GM12878 (cell line): Measurements from ENCODE around the gene RAB2B. TPM values are rescaled to one million over a fixed set of nuclear protein-coding genes. Genes with fewer than 3 reads are reported as not detected.
A peak's percentile ranks its signal among the peaks of the same experiment; 100 is the strongest.

Experiments
- BACH1 ChIP-seq: fragments of 450-650 bp; IDR thresholded peaks from 2 replicates; pipeline ENCODE4 v1.6.1; 2017; ENCODE audit warnings: mild to moderate bottlenecking, borderline replicate concordance
- CBX5 ChIP-seq: sonication (generic); IDR thresholded peaks from 2 replicates; pipeline ENCODE4 v1.6.1; 2016; ENCODE audit warnings: low read depth, moderate library complexity, mild to moderate bottlenecking, inconsistent platforms
- E2F4 ChIP-seq: IDR thresholded peaks from 2 replicates; pipeline ENCODE4 v1.6.1; 2012; ENCODE audit warnings: low read depth, low read length, improper control_type of control experiment
- EGR1 ChIP-seq, 2 experiments: IDR thresholded peaks; 1 replicate in 1 of 2; 2 replicates in 1 of 2; pipeline ENCODE4 v1.6.1; 2011 to 2012; ENCODE audit warnings: low read depth in 2 of 2, low read length in 2 of 2, borderline replicate concordance in 1 of 2, mild to moderate bottlenecking in 1 of 2, moderate library complexity in 1 of 2
- FOS ChIP-seq: IDR thresholded peaks from 3 replicates; pipeline ENCODE4 v1.6.1; 2011; ENCODE audit warnings: borderline replicate concordance; ENCODE audit not compliant: insufficient read length; ENCODE audit errors: extremely low read depth
- KAT2A ChIP-seq: conservative IDR thresholded peaks from 2 replicates; pipeline ENCODE4 v1.6.1; 2011; ENCODE audit warnings: low read depth, low read length; ENCODE audit not compliant: control insufficient read depth
- KLF5 ChIP-seq: fragments of 450-650 bp; IDR thresholded peaks from 2 replicates; pipeline ENCODE4 v1.6.1; 2014; ENCODE audit warnings: mild to moderate bottlenecking; ENCODE audit not compliant: partially characterized antibody
- NFYA ChIP-seq: IDR thresholded peaks from 2 replicates; pipeline ENCODE4 v1.6.1; 2011; ENCODE audit warnings: low read depth, mild to moderate bottlenecking, low read length, improper control_type of control experiment, borderline replicate concordance
- PAX8 ChIP-seq: fragments of 450-650 bp; IDR thresholded peaks from 2 replicates; pipeline ENCODE4 v1.6.1; 2017; ENCODE audit warnings: mild to moderate bottlenecking, moderate library complexity
- POLR2AphosphoS5 ChIP-seq: IDR thresholded peaks from 2 replicates; pipeline ENCODE4 v1.6.1; 2011; ENCODE audit warnings: mild to moderate bottlenecking, low read length, inconsistent platforms
- PRDM15 ChIP-seq: fragments of 450-650 bp; formaldehyde crosslinking; IDR thresholded peaks from 2 replicates; pipeline ENCODE4 v1.4.0; 2020; ENCODE audit warnings: mild to moderate bottlenecking, moderate library complexity
- RELB ChIP-seq: fragments of 450-650 bp; IDR thresholded peaks from 2 replicates; pipeline ENCODE4 v1.6.1; 2017; ENCODE audit warnings: low read depth, mild to moderate bottlenecking, moderate library complexity
- SMC3 ChIP-seq: IDR thresholded peaks from 2 replicates; pipeline ENCODE4 v1.6.1; 2011; ENCODE audit warnings: low read length, improper control_type of control experiment, borderline replicate concordance
- TCF3 ChIP-seq: IDR thresholded peaks from 2 replicates; pipeline ENCODE4 v1.6.1; 2012; ENCODE audit warnings: low read depth, mild to moderate bottlenecking, low read length, borderline replicate concordance; ENCODE audit not compliant: insufficient read depth
- YY1 ChIP-seq: IDR thresholded peaks from 2 replicates; pipeline ENCODE4 v1.6.1; 2011; ENCODE audit warnings: low read depth, mild to moderate bottlenecking, low read length
- ZBTB11 ChIP-seq: fragments of 450-650 bp; formaldehyde crosslinking; IDR thresholded peaks from 2 replicates; pipeline ENCODE4 v1.5.0; 2022; ENCODE audit warnings: mild to moderate bottlenecking, missing genetic modification characterization
- ZNF24 ChIP-seq: fragments of 450-650 bp; IDR thresholded peaks from 2 replicates; pipeline ENCODE4 v1.6.1; 2017; ENCODE audit warnings: antibody characterized with exemption, mild to moderate bottlenecking
- ZNF274 ChIP-seq: IDR thresholded peaks from one replicate; pipeline ENCODE4 v1.8.0; 2011; ENCODE audit not compliant: insufficient read length, insufficient read depth
- ZNF384 ChIP-seq: IDR thresholded peaks from 2 replicates; pipeline ENCODE4 v1.6.1; 2012; ENCODE audit warnings: low read depth, mild to moderate bottlenecking, low read length, improper control_type of control experiment, borderline replicate concordance
- ZNF622 ChIP-seq: fragments of 450-650 bp; IDR thresholded peaks from 2 replicates; pipeline ENCODE4 v1.6.1; 2017; ENCODE audit warnings: mild to moderate bottlenecking, inconsistent platforms
- polyA plus RNA-seq, 11 experiments: library from polyadenylated mRNA; depleted of rRNA in 4 of 11; unstranded in 6 of 11; stranded (reverse) in 5 of 11; fragments of >200 nt; fragmentation: Nextera tagmentation in 4 of 11; fragmentation: Illumina TruSeq in 1 of 11; extraction: Ambion mirVana in 4 of 11; extraction: Trizol in 1 of 11; gene quantifications; 1 replicate in 1 of 11; 2 replicates in 10 of 11; pipeline versions ENCODE4 v1.2.1 to v1.2.3, GENCODE V29; 2011 to 2016; ENCODE audit warnings: inconsistent platforms in 2 of 11, missing spikeins in 2 of 11, low read depth in 1 of 11
- total RNA-seq, 4 experiments: library from RNA; depleted of rRNA in 3 of 4; stranded (reverse); fragments of >200 nt in 3 of 4; fragmentation: Illumina TruSeq in 1 of 4; extraction: Trizol in 1 of 4; gene quantifications; 2 replicates each; pipeline versions ENCODE4 v1.2.1 to v1.2.3, GENCODE V29; 2013 to 2021

Gene RAB2B
- total and polyA plus RNA-seq, 10 of the 15 experiments (the other 5 are each of a cell fraction or from before 2014, with no cell fraction given): 5.6 to 45.1 (median 12.5) TPM

GRCh38 chr14:21455912-21456667 lies 20.7 kb downstream of the RAB2B start, which contains the start of gene CHD8 (continued):
- TF ChIP-seq KAT2A (no peak), SMC3 (peak; percentile 27; the same call in 1 of the 2 replicates), ZNF274 (no peak), POLR2AphosphoS5 (peak; percentile 94), ZNF622 (peak; percentile 91), CBX5 (peak; percentile 88; the same call in 1 of the 2 replicates), FOS (no peak), YY1 (peak; percentile 98), PRDM15 (CRISPR knock-in tag) (no peak), EGR1 (IDR thresholded peaks at IDR 0.05; ENCODE audit: borderline replicate concordance in 1 of 2, low read depth in 2 of 2, low read length in 2 of 2) (peak in 1 of 2 experiments; percentile 2; a peak in 1 of 3 replicates), NFYA (no peak; the same call in 1 of the 2 replicates), BACH1 (0 out of 2 replicates have a peak, but pooled peaks have one; percentile 41), ZNF384 (no peak), TCF3 (no peak), RELB (peak; percentile 46; the same call in 1 of the 2 replicates), ZNF24 (no peak), KLF5 (peak; percentile 19), ZBTB11 (CRISPR knock-in tag) (no peak), PAX8 (peak; percentile 82), E2F4 (0 out of 2 replicates have a peak, but pooled peaks have one; percentile 34)
